Activated CD4-positive, alpha-beta T cell treated with anti-CD3 and anti-CD28 coated beads for 36 hours (primary cell): Measurements from ENCODE around the gene KRTAP1-1. TPM values are rescaled to one million over a fixed set of nuclear protein-coding genes. Genes with fewer than 3 reads are reported as not detected.

Experiments
- total RNA-seq, 2 experiments: library from RNA; stranded (reverse); gene quantifications; one replicate each; pipeline ENCODE4 v1.2.3, GENCODE V29; 2021

KRTAP1-1 gene
- total RNA-seq, 2 experiments from 2014 or later, result not detected

Other genes starting within 250 kb of the KRTAP1-1 start
- not detected for gene KRT28, start 241.5 kb downstream of the KRTAP1-1 start, total RNA-seq
- 10 to 100 TPM; 20.2 to 35.9 TPM for gene KRT10, start 218.8 kb downstream of the KRTAP1-1 start, total RNA-seq
- gene KRT12, start 174.2 kb downstream of the KRTAP1-1 start, total RNA-seq, result not detected
- gene KRT20, start 156.2 kb downstream of the KRTAP1-1 start, total RNA-seq, result not detected
- gene KRT23, start 103.8 kb downstream of the KRTAP1-1 start, total RNA-seq, result not detected
- gene KRT39, start 74.5 kb downstream of the KRTAP1-1 start, total RNA-seq, result not detected
- not detected for gene KRT40, start 57.1 kb downstream of the KRTAP1-1 start, total RNA-seq
- not detected for gene KRTAP3-3, start 47.3 kb downstream of the KRTAP1-1 start, total RNA-seq
- gene KRTAP3-2, start 41.5 kb downstream of the KRTAP1-1 start, total RNA-seq, result not detected
- gene KRTAP3-1, start 32.3 kb downstream of the KRTAP1-1 start, total RNA-seq, result not detected
- not detected for gene KRTAP1-5, start 14.2 kb downstream of the KRTAP1-1 start, total RNA-seq
- gene KRTAP1-4, start 11.3 kb downstream of the KRTAP1-1 start, total RNA-seq, result not detected
- gene KRTAP1-3, start 6.6 kb downstream of the KRTAP1-1 start, total RNA-seq, result not detected
- not detected for gene KRTAP2-1, start 5.9 kb upstream of the KRTAP1-1 start, total RNA-seq
- not detected for gene KRTAP2-2, start 13.8 kb upstream of the KRTAP1-1 start, total RNA-seq
- gene KRTAP2-3, start 18.7 kb upstream of the KRTAP1-1 start, total RNA-seq, result not detected
- gene KRTAP2-4, start 24.4 kb upstream of the KRTAP1-1 start, total RNA-seq, result not detected
- not detected for gene KRTAP4-7, start 42.7 kb upstream of the KRTAP1-1 start, total RNA-seq
- not detected for gene KRTAP4-8, start 56.7 kb upstream of the KRTAP1-1 start, total RNA-seq
- not detected for gene KRTAP4-16, start 60.8 kb upstream of the KRTAP1-1 start, total RNA-seq
- gene KRTAP4-9, start 63.9 kb upstream of the KRTAP1-1 start, total RNA-seq, result not detected
- not detected for gene KRTAP4-11, start 76.9 kb upstream of the KRTAP1-1 start, total RNA-seq
- gene KRTAP4-12, start 82.7 kb upstream of the KRTAP1-1 start, total RNA-seq, result not detected
- not detected for gene KRTAP4-6, start 99.1 kb upstream of the KRTAP1-1 start, total RNA-seq
- not detected for gene KRTAP4-5, start 108.4 kb upstream of the KRTAP1-1 start, total RNA-seq
- gene KRTAP4-4, start 119.3 kb upstream of the KRTAP1-1 start, total RNA-seq, result not detected
- not detected for gene KRTAP4-3, start 126.8 kb upstream of the KRTAP1-1 start, total RNA-seq
- not detected for gene KRTAP4-2, start 136.8 kb upstream of the KRTAP1-1 start, total RNA-seq
- gene KRTAP4-1, start 143.5 kb upstream of the KRTAP1-1 start, total RNA-seq, result not detected
- gene KRTAP9-1, start 148.4 kb upstream of the KRTAP1-1 start, total RNA-seq, result not detected
- gene KRTAP9-2, start 185.2 kb upstream of the KRTAP1-1 start, total RNA-seq, result not detected
- not detected for gene KRTAP9-3, start 191.0 kb upstream of the KRTAP1-1 start, total RNA-seq
- not detected for gene KRTAP9-8, start 196.5 kb upstream of the KRTAP1-1 start, total RNA-seq
- gene KRTAP9-4, start 208.2 kb upstream of the KRTAP1-1 start, total RNA-seq, result not detected
- gene KRTAP9-9, start 213.9 kb upstream of the KRTAP1-1 start, total RNA-seq, result not detected
- not detected for gene KRTAP9-6, start 223.9 kb upstream of the KRTAP1-1 start, total RNA-seq
- gene KRTAP9-7, start 234.2 kb upstream of the KRTAP1-1 start, total RNA-seq, result not detected